Gastroesophageal sphincter (tissue), 3 donors: ENCODE results near the gene SLCO3A1.

Experiments used
- POLR2A ChIP-seq, 2 donors: fragments of 450-650 bp; IDR thresholded peaks; one replicate each; pipeline ENCODE4 v1.6.1; 2017; ENCODE audit warnings: antibody characterized with exemption in 2 of 2, mild to moderate bottlenecking in 2 of 2, moderate library complexity in 1 of 2
- POLR2AphosphoS5 ChIP-seq: sonication (generic); formaldehyde crosslinking; IDR thresholded peaks from one replicate; pipeline ENCODE4 v1.6.1; 2017; ENCODE audit warnings: antibody characterized with exemption
- TF ChIP-seq, protein P1 (sequence below), 4 experiments: fragments of 200-600 bp in 2 of 4; fragments of 450-650 bp in 2 of 4; sonication (generic) in 1 of 4; IDR thresholded peaks; one replicate each; pipeline ENCODE4 v1.5.1; 2017 to 2019; ENCODE audit warnings: antibody characterized with exemption in 4 of 4, mild to moderate bottlenecking in 2 of 4, moderate library complexity in 2 of 4

DNA sequence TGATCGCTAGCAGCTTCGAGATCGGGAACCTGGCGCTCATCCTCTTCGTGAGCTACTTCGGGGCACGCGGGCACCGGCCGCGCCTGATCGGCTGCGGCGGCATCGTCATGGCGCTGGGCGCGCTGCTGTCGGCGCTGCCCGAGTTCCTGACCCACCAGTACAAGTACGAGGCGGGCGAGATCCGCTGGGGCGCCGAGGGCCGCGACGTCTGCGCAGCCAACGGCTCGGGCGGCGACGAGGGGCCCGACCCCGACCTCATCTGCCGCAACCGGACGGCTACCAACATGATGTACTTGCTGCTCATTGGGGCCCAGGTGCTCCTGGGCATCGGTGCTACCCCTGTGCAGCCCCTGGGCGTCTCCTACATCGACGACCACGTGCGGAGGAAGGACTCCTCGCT is 62.5 kb downstream of the SLCO3A1 start:
- TF ChIP-seq POLR2AphosphoS5, result no peak
- TF ChIP-seq, protein P1, sequence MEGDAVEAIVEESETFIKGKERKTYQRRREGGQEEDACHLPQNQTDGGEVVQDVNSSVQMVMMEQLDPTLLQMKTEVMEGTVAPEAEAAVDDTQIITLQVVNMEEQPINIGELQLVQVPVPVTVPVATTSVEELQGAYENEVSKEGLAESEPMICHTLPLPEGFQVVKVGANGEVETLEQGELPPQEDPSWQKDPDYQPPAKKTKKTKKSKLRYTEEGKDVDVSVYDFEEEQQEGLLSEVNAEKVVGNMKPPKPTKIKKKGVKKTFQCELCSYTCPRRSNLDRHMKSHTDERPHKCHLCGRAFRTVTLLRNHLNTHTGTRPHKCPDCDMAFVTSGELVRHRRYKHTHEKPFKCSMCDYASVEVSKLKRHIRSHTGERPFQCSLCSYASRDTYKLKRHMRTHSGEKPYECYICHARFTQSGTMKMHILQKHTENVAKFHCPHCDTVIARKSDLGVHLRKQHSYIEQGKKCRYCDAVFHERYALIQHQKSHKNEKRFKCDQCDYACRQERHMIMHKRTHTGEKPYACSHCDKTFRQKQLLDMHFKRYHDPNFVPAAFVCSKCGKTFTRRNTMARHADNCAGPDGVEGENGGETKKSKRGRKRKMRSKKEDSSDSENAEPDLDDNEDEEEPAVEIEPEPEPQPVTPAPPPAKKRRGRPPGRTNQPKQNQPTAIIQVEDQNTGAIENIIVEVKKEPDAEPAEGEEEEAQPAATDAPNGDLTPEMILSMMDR (IDR thresholded peaks at IDR 0.05), result no peak
- no peak for TF ChIP-seq POLR2A (IDR thresholded peaks at IDR 0.05)
